Measurements from ENCODE around the gene RNF168. TPM values are rescaled to one million over a fixed set of nuclear protein-coding genes. Genes with fewer than 3 reads are reported as not detected.
A peak's percentile ranks its signal among the peaks of the same experiment; 100 is the strongest.
"Not testable (repeated sequence)": the region's sequence is repeated elsewhere in the genome, so short reads cannot be mapped to it uniquely, and the experiment has no call there.

RNF168 gene
- total and polyA plus RNA-seq, 8 donors: 4.4 to 27.8 (median 6.5) TPM

DNA sequence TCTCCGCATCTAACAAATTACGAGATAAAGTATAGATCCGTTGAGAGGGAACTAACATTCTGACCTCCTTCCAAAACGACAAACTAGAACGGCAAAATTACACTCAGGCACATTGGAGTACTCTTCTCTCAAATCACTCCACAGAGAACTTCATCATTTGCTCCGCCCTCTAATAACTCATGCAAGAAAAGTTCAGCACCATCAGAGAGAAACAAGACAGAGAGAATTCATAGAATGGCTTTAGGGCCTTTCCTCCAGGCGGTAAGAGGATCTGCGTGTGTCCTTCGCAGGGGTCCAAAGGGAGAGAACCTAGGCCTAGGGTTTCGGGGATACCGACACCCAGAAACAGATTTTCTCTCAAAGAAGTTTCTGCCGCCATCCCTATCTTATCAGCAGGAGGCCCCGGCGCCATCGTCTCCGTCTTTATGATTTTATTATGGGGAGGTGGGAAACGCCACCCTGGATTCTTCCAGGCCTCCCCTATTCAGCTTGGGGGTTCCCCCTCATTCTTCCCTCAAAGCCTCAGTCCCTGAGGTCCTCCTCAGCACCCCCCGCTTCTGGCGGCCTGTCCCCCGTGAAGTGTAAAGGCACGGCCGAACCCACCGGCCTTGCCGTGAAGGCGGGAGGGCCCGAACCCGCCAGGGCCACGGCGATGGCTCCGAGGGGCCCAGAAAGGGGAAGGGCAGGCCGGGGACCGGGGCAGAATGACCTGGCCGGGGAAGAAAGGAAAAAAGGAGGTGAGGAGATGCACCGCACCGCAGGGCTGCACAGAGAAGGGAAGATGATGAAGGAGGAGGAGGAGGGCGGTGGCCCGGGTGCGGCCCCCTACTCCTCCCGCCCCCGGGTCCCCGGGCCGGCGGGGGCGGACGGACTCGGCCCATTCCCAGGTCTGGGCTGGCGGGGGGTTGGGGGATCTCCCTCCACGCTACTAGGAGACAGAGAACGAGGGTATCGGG lies 72.1 kb downstream of the RNF168 start:
- 1 to 3% (median 1%) methylated on average over 41 to 50 of the region's 50 CpGs for WGBS, 5 donors
- H3K36me3 ChIP-seq: peaks cover 0 to 14% (median 4%) of the 10 kb centered on the region in 4 donors
- H3K4me1 ChIP-seq: peaks cover 4 to 44% (median 33%) of the 10 kb centered on the region in 4 donors
- H3K27ac ChIP-seq: peak overlapping the region; percentile 84 to 93 (median 91)
- TF ChIP-seq, protein P1, sequence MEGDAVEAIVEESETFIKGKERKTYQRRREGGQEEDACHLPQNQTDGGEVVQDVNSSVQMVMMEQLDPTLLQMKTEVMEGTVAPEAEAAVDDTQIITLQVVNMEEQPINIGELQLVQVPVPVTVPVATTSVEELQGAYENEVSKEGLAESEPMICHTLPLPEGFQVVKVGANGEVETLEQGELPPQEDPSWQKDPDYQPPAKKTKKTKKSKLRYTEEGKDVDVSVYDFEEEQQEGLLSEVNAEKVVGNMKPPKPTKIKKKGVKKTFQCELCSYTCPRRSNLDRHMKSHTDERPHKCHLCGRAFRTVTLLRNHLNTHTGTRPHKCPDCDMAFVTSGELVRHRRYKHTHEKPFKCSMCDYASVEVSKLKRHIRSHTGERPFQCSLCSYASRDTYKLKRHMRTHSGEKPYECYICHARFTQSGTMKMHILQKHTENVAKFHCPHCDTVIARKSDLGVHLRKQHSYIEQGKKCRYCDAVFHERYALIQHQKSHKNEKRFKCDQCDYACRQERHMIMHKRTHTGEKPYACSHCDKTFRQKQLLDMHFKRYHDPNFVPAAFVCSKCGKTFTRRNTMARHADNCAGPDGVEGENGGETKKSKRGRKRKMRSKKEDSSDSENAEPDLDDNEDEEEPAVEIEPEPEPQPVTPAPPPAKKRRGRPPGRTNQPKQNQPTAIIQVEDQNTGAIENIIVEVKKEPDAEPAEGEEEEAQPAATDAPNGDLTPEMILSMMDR (IDR thresholded peaks at IDR 0.05): no peak
- TF ChIP-seq POLR2AphosphoS5 (IDR thresholded peaks at IDR 0.05) (peak in 1 of 3 donors; percentile 12), POLR2A (IDR thresholded peaks at IDR 0.05) (no peak), EP300 (IDR thresholded peaks at IDR 0.05) (no peak)
- DNase-seq: peak in 1 of 2 donors; percentile 70
- no peaks in the 10 kb centered on the region for H3K9me3 ChIP-seq
- no peaks in the 10 kb centered on the region for H3K27me3 ChIP-seq
- peak overlapping the region; percentile 82 to 100 (median 92) for H3K4me3 ChIP-seq
- intact Hi-C loops (cut with DNase I; ENCODE audit: low total_unique reads): no loop called here

GRCh38 chr3:196428041-196428440 lies 75.5 kb downstream of the RNF168 start:
- Histone ChIP-seq H3K9me3 (no peaks in the 10 kb centered on the region), H3K27me3 (no peaks in the 10 kb centered on the region), H3K36me3 (peaks cover 0 to 20% (median 9%) of the 10 kb centered on the region in 4 donors), H3K4me3 (no peak overlapping the region), H3K27ac (no peak overlapping the region), H3K4me1 (peaks cover 4 to 57% (median 40%) of the 10 kb centered on the region in 4 donors)
- no peak for DNase-seq
- 76 to 87% (median 79%) methylated on average over 6 of the region's 6 CpGs for WGBS, 5 donors
- TF ChIP-seq EP300 (IDR thresholded peaks at IDR 0.05) (no peak), POLR2AphosphoS5 (IDR thresholded peaks at IDR 0.05) (no peak), POLR2A (IDR thresholded peaks at IDR 0.05) (no peak)
- TF ChIP-seq, protein P1 (IDR thresholded peaks at IDR 0.05): no peak
- intact Hi-C loops (cut with DNase I; ENCODE audit: low total_unique reads): no loop called here

GRCh38 chr3:196424421-196424820 lies 79.1 kb downstream of the RNF168 start:
- H3K4me3 ChIP-seq; intact Hi-C loops (cut with DNase I; ENCODE audit: low total_unique reads): not testable (repeated sequence)
- 97 to 99% (median 99%) methylated on average over 6 of the region's 6 CpGs for WGBS, 5 donors

DNA sequence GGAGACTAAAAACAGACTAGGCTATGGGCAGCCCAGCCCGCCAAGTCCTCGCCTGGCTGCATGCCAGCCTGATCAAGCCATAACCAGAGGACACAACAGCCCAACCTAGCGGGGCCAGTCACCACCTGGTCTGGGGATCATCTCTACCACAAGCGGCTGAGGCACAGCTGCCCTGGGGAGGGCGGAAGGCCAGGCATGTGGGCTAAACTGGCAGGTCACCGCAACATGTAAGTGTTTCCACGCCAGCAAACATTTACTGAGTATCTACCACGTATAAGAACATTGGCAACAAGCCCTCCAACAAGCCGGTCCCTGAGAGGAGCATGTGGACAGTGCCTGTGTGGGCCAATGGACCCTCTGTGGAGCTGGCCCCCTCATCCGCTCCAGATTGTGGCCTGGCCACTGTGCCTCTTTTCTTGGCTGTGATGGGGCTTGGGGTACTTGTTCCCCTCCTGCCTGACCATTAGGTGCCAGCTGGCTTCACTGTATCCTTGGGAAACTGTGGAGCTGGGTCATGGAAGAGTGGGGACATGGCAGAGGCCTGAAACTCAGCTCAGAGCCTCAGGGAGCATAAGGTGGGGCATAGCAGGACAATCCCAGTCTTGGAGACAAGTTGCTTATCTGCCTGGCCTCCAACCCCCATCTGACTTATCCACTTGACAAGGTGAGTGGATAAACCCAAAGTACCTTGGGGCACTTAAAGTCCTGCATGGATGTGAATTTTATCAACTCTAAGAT lies 80.4 kb downstream of the RNF168 start:
- 7 to 57% (median 29%) methylated on average over 9 to 10 of the region's 10 CpGs for WGBS, 5 donors
- peak; percentile 53 to 74 for DNase-seq
- Histone ChIP-seq H3K4me3 (no peak overlapping the region), H3K4me1 (peaks cover 8 to 64% (median 30%) of the 10 kb centered on the region in 4 donors), H3K36me3 (peaks cover 0 to 20% (median 9%) of the 10 kb centered on the region in 4 donors), H3K27me3 (no peaks in the 10 kb centered on the region), H3K27ac (peak overlapping the region in 4 of 5 donors; percentile 17 to 62 (median 30)), H3K9me3 (no peaks in the 10 kb centered on the region)
- intact Hi-C loops (cut with DNase I; ENCODE audit: low total_unique reads): no loop called here
- TF ChIP-seq POLR2A (IDR thresholded peaks at IDR 0.05): no peak
- no peak for TF ChIP-seq EP300 (IDR thresholded peaks at IDR 0.05)
- TF ChIP-seq, protein P1 (IDR thresholded peaks at IDR 0.05): no peak
- TF ChIP-seq POLR2AphosphoS5 (IDR thresholded peaks at IDR 0.05): peak in 1 of 3 donors; percentile 7

More at GRCh38 chr3:196424421-196424820, 79.1 kb downstream of the RNF168 start:
- DNase-seq, H3K9me3 ChIP-seq, H3K27me3 ChIP-seq, H3K27ac ChIP-seq: not testable (repeated sequence)
- Histone ChIP-seq H3K36me3 (peaks cover 0 to 20% (median 9%) of the 10 kb centered on the region in 4 donors), H3K4me1 (peaks cover 8 to 63% (median 32%) of the 10 kb centered on the region in 4 donors)

DNA sequence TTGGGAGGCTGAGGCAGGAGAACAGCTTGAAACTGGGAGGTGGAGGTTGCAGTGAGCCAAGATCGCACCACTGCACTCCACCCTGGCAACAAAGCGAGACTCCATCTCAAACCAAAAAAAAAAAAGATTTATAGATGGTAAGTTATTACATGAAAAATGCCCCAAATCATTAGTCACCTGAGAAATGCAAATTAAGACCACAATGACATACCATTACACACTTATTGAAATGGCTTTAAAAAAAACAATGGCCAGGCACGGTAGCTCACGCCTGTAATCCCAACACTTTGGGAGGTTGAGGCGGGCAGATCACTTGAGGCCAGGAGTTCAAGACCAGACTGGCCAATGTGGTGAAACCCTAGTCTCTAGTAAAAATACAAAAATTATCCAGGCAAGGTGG lies 81.9 kb downstream of the RNF168 start:
- intact Hi-C loops (cut with DNase I; ENCODE audit: low total_unique reads): not testable (repeated sequence)

More for the DNA sequence above, 81.9 kb downstream of the RNF168 start:
- H3K4me1 ChIP-seq: peaks cover 8 to 59% (median 26%) of the 10 kb centered on the region in 4 donors
- not testable (repeated sequence) for H3K4me3 ChIP-seq, DNase-seq, H3K27ac ChIP-seq, H3K36me3 ChIP-seq, H3K9me3 ChIP-seq, H3K27me3 ChIP-seq
- 90 to 94% (median 92%) methylated on average over 5 of the region's 5 CpGs for WGBS, 5 donors

All from stomach (tissue), 9 donors.